Caco-2 (cell line): ENCODE measurements around the gene ASXL1. TPM values are rescaled to one million over a fixed set of nuclear protein-coding genes. Genes with fewer than 3 reads are reported as not detected.

Experiments used
- BruUV-seq: library from RNA; stranded (reverse); fragments of 400-500 nt; replicated peaks from 2 replicates; lab custom pipeline; 2021; lab: Mats Ljungman, UMichigan
- CTCF ChIA-PET: fragments of 300-600 bp; sonication (Branson Sonifier 250); formaldehyde crosslinking; loops from one replicate; lab custom pipeline; 2022; ENCODE audit warnings: antibody characterized with exemption; lab: Charles Lee
- POLR2A ChIA-PET: fragments of 300-600 bp; sonication (Branson Sonifier 250); formaldehyde crosslinking; loops from one replicate; lab custom pipeline; 2022; ENCODE audit warnings: antibody characterized with exemption; lab: Charles Lee
- DNase-seq, 2 experiments: peaks; one replicate each; pipeline versions ENCODE4 v3.0.0 to v3.0.0-alpha.2; 2020 to 2022
- H3K27me3 ChIP-seq: replicated peaks from 2 replicates; pipeline ENCODE4 v1.6.0; 2011; ENCODE audit warnings: low read length; ENCODE audit not compliant: control insufficient read depth, insufficient read depth
- H3K36me3 ChIP-seq: 2 replicates; pipeline ENCODE4 v1.5.1; 2011; ENCODE audit warnings: low read length; ENCODE audit not compliant: control insufficient read depth, insufficient read depth
- H3K4me1 ChIP-seq: fragments of 250-450 bp; sonication (Bioruptor Pico); 2 replicates; pipeline ENCODE4 v1.5.1; 2020; ENCODE audit warnings: mild to moderate bottlenecking
- H3K4me3 ChIP-seq: 2 replicates; pipeline ENCODE4 v1.5.1; 2011; ENCODE audit warnings: low read depth, mild to moderate bottlenecking, control low read depth, low read length
- H3K9me3 ChIP-seq: fragments of 250-450 bp; sonication (Bioruptor Pico); 2 replicates; pipeline ENCODE4 v1.5.1; 2020; ENCODE audit warnings: mild to moderate bottlenecking, moderate library complexity
- H3K27ac Mint-ChIP-seq: one replicate; pipeline ENCODE4 v1.8.0; 2022; ENCODE audit warnings: mixed read lengths; ENCODE audit not compliant: unreplicated experiment
- H3K27me3 Mint-ChIP-seq: one replicate; pipeline ENCODE4 v1.8.0; 2022; ENCODE audit warnings: mixed read lengths; ENCODE audit not compliant: insufficient read depth, unreplicated experiment
- H3K36me3 Mint-ChIP-seq: one replicate; pipeline ENCODE4 v1.8.0; 2022; ENCODE audit warnings: mild to moderate bottlenecking, mixed read lengths; ENCODE audit not compliant: insufficient read depth, unreplicated experiment
- H3K4me1 Mint-ChIP-seq: one replicate; pipeline ENCODE4 v1.8.0; 2022; ENCODE audit warnings: low read depth, mixed read lengths; ENCODE audit not compliant: unreplicated experiment
- H3K4me3 Mint-ChIP-seq: one replicate; pipeline ENCODE4 v1.8.0; 2022; ENCODE audit warnings: mild to moderate bottlenecking, moderate library complexity, mixed read lengths; ENCODE audit not compliant: unreplicated experiment
- H3K9me3 Mint-ChIP-seq: one replicate; pipeline ENCODE4 v1.8.0; 2022; ENCODE audit warnings: mixed read lengths; ENCODE audit not compliant: unreplicated experiment
- intact Hi-C: fragments of 100-400 bp; cut with micrococcal nuclease; formaldehyde crosslinking; loops from one replicate; pipeline ENCODE4 v1.10.0; 2022; ENCODE audit not compliant: unreplicated experiment
- total RNA-seq: library from RNA; stranded (reverse); gene quantifications from 2 replicates; pipeline ENCODE4 v1.2.3, GENCODE V29; 2022
- TF ChIP-seq, protein P1 (sequence below), 2 experiments: fragments of 200-600 bp in 1 of 2; IDR thresholded peaks; 1 replicate in 1 of 2; 2 replicates in 1 of 2; pipeline versions ENCODE4 v1.5.1 to v1.8.0; 2011 to 2022; ENCODE audit warnings: antibody characterized with exemption in 1 of 2, control low read depth in 1 of 2, inconsistent platforms in 1 of 2, low read depth in 1 of 2, low read length in 1 of 2, mild to moderate bottlenecking in 1 of 2, moderate library complexity in 1 of 2; ENCODE audit not compliant: insufficient read depth in 1 of 2, severe bottlenecking in 1 of 2, unreplicated experiment in 1 of 2

Gene ASXL1
- total RNA-seq, 1 experiment from 2014 or later: 226 TPM

DNA sequence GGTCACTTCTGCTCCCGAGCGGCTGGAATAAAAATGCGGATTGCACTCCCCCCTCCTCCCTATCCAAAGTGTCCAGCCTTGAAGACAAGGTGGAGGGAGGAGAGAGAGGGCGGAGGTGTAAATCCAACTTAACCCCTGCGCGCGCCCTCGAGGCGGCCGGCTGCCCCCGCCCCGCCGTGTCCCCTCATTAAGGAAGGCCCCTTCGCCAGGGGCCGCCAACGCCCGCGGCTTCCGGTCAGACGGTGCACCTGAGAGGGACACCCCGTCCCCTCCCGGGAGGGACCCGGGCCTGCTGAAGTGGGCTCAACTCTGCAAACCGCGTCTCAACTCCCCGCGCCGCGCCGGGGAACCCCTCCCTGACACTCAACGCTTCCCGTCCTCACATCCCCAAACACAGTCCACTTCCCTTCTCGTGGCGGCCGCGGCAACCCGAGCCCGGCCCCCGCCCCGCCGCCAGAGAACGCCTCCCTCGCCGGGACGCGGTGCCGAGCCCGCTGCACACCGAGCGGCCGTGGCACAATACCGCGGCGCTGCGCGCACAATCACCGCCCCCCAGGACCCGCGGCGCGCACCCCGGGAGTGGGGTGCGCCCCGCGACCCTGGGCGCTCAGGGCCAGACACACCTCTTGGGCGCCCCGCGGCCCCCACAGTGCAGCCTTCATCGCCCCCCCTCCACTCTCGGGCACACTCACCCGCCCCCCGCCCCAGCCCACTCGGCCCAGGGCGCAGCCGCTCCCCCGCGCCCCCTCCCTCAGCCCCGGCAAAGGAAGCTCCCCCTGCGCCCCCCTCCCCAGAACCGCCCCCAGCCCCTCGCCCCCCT lies 124.5 kb downstream of the ASXL1 start:
- Histone ChIP-seq H3K36me3 (no peaks in the 10 kb centered on the region), H3K4me3 (peak overlapping the region; percentile 77), H3K4me1 (peaks cover 50% of the 10 kb centered on the region), H3K9me3 (no peaks in the 10 kb centered on the region), H3K27me3 (no peaks in the 10 kb centered on the region)
- peaks cover 45% of the 10 kb centered on the region for H3K4me1 Mint-ChIP-seq
- ChIA-PET CTCF (interaction anchor here (0.6 to 4.3 kb wide), 7 partner anchors 8 to 196 kb away, joined by 3 to 44 read pairs (median 5); no protein-coding TSS in a partner anchor), POLR2A (interaction anchor here (0.5 to 3.2 kb wide), 4 partner anchors 8 to 1510 kb away, joined by 3 to 41 read pairs (median 6); partner anchors contain the start of gene ASXL1)
- DNase-seq: peak; percentile 74 to 75
- peaks cover 22% of the 10 kb centered on the region for H3K36me3 Mint-ChIP-seq
- no TSS peak for BruUV-seq
- no peaks in the 10 kb centered on the region for H3K9me3 Mint-ChIP-seq
- no peaks in the 10 kb centered on the region for H3K27me3 Mint-ChIP-seq
- TF ChIP-seq, protein P1, sequence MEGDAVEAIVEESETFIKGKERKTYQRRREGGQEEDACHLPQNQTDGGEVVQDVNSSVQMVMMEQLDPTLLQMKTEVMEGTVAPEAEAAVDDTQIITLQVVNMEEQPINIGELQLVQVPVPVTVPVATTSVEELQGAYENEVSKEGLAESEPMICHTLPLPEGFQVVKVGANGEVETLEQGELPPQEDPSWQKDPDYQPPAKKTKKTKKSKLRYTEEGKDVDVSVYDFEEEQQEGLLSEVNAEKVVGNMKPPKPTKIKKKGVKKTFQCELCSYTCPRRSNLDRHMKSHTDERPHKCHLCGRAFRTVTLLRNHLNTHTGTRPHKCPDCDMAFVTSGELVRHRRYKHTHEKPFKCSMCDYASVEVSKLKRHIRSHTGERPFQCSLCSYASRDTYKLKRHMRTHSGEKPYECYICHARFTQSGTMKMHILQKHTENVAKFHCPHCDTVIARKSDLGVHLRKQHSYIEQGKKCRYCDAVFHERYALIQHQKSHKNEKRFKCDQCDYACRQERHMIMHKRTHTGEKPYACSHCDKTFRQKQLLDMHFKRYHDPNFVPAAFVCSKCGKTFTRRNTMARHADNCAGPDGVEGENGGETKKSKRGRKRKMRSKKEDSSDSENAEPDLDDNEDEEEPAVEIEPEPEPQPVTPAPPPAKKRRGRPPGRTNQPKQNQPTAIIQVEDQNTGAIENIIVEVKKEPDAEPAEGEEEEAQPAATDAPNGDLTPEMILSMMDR (IDR thresholded peaks at IDR 0.05; ENCODE audit: insufficient read depth in 1 of 2, low read depth in 1 of 2, low read length in 1 of 2, severe bottlenecking in 1 of 2, unreplicated experiment in 1 of 2): peak in 1 of 2 experiments; percentile 20
- H3K4me3 Mint-ChIP-seq: peak overlapping the region; percentile 93
- H3K27ac Mint-ChIP-seq: peak overlapping the region; percentile 48
- intact Hi-C loops: no loop called here

DNA sequence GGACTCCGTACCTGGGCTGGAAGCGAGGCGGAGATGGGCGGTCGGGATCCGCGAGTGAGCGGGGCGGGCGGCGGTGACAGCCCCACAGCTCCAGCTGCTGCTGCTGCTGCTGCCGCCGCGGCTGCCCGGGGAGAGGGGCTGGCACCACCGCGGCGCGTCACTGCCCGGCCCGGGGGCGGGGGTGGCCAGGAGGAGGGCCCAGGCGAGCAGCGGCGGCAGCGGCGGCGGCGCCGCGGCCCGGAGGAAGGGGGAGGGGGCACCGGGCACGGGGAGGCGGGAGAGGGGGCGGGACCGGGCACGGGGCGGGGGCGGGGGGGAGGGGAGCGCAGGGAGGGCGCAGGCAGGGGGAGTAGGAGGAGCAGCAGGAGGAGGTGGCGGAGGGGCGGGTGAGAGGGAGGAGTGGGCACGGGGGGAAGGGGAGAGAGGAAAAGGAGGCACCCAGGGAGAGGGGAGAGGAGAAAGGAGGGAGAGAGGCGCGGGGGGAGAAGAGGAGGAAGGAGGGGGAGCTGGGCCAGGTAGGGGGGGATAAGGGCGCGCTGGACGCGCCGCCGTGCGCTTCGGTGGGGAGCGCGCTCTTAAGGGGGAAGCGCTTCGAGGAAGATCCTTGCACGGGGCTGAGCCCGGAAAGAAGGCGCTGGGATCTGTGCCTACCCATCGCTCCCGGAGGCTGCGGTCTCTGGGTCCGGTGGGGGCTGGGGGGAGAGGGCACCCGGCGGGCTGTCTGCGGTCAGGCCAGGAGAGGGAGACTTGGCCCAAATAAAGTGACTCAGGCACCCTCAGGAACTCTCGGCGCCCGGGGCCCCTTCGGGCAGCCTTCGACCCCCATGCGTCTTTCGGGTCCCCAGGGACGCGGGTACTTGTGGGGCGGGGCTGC lies 125.5 kb downstream of the ASXL1 start:
- no peaks in the 10 kb centered on the region for H3K9me3 ChIP-seq
- ChIA-PET CTCF (interaction anchor here (0.6 to 4.3 kb wide), 9 partner anchors 9 to 871 kb away, joined by 3 to 44 read pairs (median 5); partner anchors contain the start of gene MAPRE1), POLR2A (interaction anchor here (0.5 to 3.2 kb wide), 6 partner anchors 9 to 1509 kb away, joined by 3 to 41 read pairs (median 4); partner anchors contain the start of gene ASXL1)
- no TSS peak for BruUV-seq
- TF ChIP-seq, protein P1 (IDR thresholded peaks at IDR 0.05; ENCODE audit: insufficient read depth in 1 of 2, low read depth in 1 of 2, low read length in 1 of 2, severe bottlenecking in 1 of 2, unreplicated experiment in 1 of 2): peak; percentile 32 to 38
- peak overlapping the region; percentile 77 for H3K4me3 ChIP-seq
- peaks cover 38% of the 10 kb centered on the region for H3K4me1 Mint-ChIP-seq
- intact Hi-C loops: no loop called here
- peak overlapping the region; percentile 77 for H3K27ac Mint-ChIP-seq
- peaks cover 45% of the 10 kb centered on the region for H3K4me1 ChIP-seq
- DNase-seq: peak; percentile 93 to 95
- H3K27me3 ChIP-seq: no peaks in the 10 kb centered on the region
- H3K27me3 Mint-ChIP-seq: no peaks in the 10 kb centered on the region
- peaks cover 5% of the 10 kb centered on the region for H3K9me3 Mint-ChIP-seq
- peaks cover 22% of the 10 kb centered on the region for H3K36me3 Mint-ChIP-seq
- no peaks in the 10 kb centered on the region for H3K36me3 ChIP-seq
- H3K4me3 Mint-ChIP-seq: peak overlapping the region; percentile 93
